Fibroblast of the aortic adventitia (primary cell): ENCODE measurements around the gene SLIT3. TPM values are rescaled to one million over a fixed set of nuclear protein-coding genes. Genes with fewer than 3 reads are reported as not detected.

Experiments
- DNase-seq: peaks from one replicate; pipeline ENCODE4 v3.0.0-alpha.2; 2010; ENCODE audit warnings: low read depth
- H3K4me3 ChIP-seq: 2 replicates; pipeline ENCODE4 v1.5.1; 2011; ENCODE audit warnings: low read depth, mild to moderate bottlenecking, control low read depth, low read length, moderate library complexity
- total RNA-seq: library from RNA; depleted of rRNA; stranded (reverse); fragments of >200 nt; gene quantifications from 2 replicates; pipeline ENCODE4 v1.2.3, GENCODE V29; 2012; ENCODE audit warnings: low replicate concordance
- TF ChIP-seq, protein P1 (sequence below): IDR thresholded peaks from 2 replicates; pipeline ENCODE4 v1.5.1; 2011; ENCODE audit warnings: mild to moderate bottlenecking, low read length, control low read depth, inconsistent platforms; ENCODE audit not compliant: insufficient read depth

SLIT3 gene
- total RNA-seq, 1 donor = 65.3 TPM

- TF ChIP-seq, protein P1, sequence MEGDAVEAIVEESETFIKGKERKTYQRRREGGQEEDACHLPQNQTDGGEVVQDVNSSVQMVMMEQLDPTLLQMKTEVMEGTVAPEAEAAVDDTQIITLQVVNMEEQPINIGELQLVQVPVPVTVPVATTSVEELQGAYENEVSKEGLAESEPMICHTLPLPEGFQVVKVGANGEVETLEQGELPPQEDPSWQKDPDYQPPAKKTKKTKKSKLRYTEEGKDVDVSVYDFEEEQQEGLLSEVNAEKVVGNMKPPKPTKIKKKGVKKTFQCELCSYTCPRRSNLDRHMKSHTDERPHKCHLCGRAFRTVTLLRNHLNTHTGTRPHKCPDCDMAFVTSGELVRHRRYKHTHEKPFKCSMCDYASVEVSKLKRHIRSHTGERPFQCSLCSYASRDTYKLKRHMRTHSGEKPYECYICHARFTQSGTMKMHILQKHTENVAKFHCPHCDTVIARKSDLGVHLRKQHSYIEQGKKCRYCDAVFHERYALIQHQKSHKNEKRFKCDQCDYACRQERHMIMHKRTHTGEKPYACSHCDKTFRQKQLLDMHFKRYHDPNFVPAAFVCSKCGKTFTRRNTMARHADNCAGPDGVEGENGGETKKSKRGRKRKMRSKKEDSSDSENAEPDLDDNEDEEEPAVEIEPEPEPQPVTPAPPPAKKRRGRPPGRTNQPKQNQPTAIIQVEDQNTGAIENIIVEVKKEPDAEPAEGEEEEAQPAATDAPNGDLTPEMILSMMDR = no peak
- DNase-seq = no peak
- no peak overlapping the region for H3K4me3 ChIP-seq
These were observed 142.2 kb downstream of the SLIT3 start for GRCh38 chr5:169158764-169159163.

DNA sequence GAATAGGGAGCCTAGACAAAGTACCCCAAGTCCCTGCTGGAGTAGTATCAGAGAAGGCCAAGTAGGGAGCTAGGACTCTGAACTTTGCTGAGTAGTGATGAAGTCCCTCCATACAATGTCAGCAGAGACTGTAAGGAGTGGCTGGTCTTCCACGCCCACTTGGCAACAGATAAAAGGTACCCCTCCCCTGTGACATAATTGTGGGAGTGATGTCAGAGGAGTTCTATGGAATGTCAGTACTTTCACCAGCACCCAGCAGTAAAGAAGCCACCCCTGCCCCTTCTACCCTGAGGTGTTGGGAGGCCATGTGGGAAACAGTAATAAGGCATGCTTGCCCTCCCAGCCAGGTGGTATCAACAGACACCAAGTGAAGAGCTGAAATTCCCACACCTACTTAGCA is 143.9 kb downstream of the SLIT3 start:
- DNase-seq = peak; percentile 26
- TF ChIP-seq, protein P1 = no peak
- H3K4me3 ChIP-seq = no peak overlapping the region

GRCh38 chr5:169154679-169155078 is 146.3 kb downstream of the SLIT3 start:
- no peak overlapping the region for H3K4me3 ChIP-seq
- no peak for DNase-seq
- TF ChIP-seq, protein P1 = no peak

DNA sequence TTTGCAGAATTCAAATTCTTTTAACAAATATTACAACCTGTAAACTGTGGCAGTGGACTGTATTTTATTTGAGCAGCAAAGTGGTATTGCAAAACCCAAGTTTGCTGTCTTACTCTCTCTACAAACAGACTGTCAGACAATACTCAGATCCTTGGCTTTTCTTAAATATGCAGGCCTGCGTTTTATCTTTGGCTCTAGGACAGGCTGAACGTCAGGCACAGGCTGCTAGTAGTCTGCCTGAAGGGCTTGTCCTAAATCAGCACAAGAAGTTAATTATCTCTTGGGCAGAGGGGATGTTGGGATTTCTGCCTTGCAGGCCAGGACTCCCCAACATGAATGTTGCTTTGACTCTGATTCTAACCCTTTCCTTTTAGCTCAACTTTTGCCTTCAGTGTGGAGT is 147.5 kb downstream of the SLIT3 start:
- TF ChIP-seq, protein P1 = no peak

DNA sequence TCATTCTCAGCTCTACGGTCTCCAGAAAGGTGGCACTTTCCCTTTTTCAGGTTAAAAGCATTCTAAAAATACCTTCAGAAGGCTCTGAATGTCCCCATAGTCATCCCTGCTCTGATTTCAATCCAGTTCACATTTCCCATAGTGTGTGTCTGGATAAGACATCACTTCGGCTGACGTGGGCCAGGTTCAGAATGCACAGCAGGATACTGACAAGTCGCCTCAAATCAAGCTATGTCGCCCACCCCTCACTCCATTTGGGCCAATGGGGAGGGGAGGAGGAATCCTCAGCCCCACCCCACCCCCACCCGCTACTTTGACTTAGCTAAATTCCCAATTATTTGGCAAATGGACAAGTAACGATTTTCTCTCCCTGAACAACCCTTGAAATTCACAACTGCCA is 148.0 kb downstream of the SLIT3 start:
- DNase-seq = no peak
- H3K4me3 ChIP-seq = no peak overlapping the region
- TF ChIP-seq, protein P1 = no peak

More for the DNA sequence above, 147.5 kb downstream of the SLIT3 start:
- no peak overlapping the region for H3K4me3 ChIP-seq
- peak; percentile 86 for DNase-seq

- TF ChIP-seq, protein P1 = no peak
These were observed 148.5 kb downstream of the SLIT3 start for GRCh38 chr5:169152453-169152852.

More at GRCh38 chr5:169152453-169152852, 148.5 kb downstream of the SLIT3 start:
- DNase-seq = no peak
- no peak overlapping the region for H3K4me3 ChIP-seq
